ENCODE results near the gene MYO10. TPM values are rescaled to one million over a fixed set of nuclear protein-coding genes. Genes with fewer than 3 reads are reported as not detected.
A peak's percentile ranks its signal among the peaks of the same experiment; 100 is the strongest.

The MYO10 gene
- total RNA-seq, 2 experiments from 2014 or later, result 0.08 TPM; not detected in 1

- no peaks in the 10 kb centered on the region for H3K4me1 Mint-ChIP-seq
- H3K36me3 Mint-ChIP-seq (ENCODE audit: low read depth), result no peaks in the 10 kb centered on the region
- no peaks in the 10 kb centered on the region for H3K9me3 Mint-ChIP-seq
- no peak overlapping the region for H3K4me3 Mint-ChIP-seq
- CTCF ChIA-PET, result no interaction called here
- DNase-seq, result no peak
- no peak overlapping the region for H3K27ac Mint-ChIP-seq
- H3K27me3 Mint-ChIP-seq, result peaks cover 3% of the 10 kb centered on the region
- POLR2A ChIA-PET, result no interaction called here
Measured at GRCh38 chr5:16709691-16710433, 226.2 kb downstream of the MYO10 start.

- no peak overlapping the region for H3K27ac Mint-ChIP-seq
- CTCF ChIA-PET, result no interaction called here
- H3K27me3 Mint-ChIP-seq, result no peaks in the 10 kb centered on the region
- no peak overlapping the region for H3K4me3 Mint-ChIP-seq
- no peaks in the 10 kb centered on the region for H3K9me3 Mint-ChIP-seq
- no peaks in the 10 kb centered on the region for H3K4me1 Mint-ChIP-seq
- DNase-seq, result no peak
- no peaks in the 10 kb centered on the region for H3K36me3 Mint-ChIP-seq (ENCODE audit: low read depth)
- POLR2A ChIA-PET, result no interaction called here
Measured at GRCh38 chr5:16707869-16708192, 228.3 kb downstream of the MYO10 start.

GRCh38 chr5:16707168-16707868, 228.8 kb downstream of the MYO10 start:
- no peak for DNase-seq
- no peaks in the 10 kb centered on the region for H3K9me3 Mint-ChIP-seq
- no peak overlapping the region for H3K27ac Mint-ChIP-seq
- H3K4me3 Mint-ChIP-seq, result no peak overlapping the region
- ChIA-PET CTCF (no interaction called here), POLR2A (no interaction called here)
- H3K36me3 Mint-ChIP-seq (ENCODE audit: low read depth), result no peaks in the 10 kb centered on the region
- no peaks in the 10 kb centered on the region for H3K4me1 Mint-ChIP-seq
- H3K27me3 Mint-ChIP-seq, result no peaks in the 10 kb centered on the region

- no peaks in the 10 kb centered on the region for H3K36me3 Mint-ChIP-seq (ENCODE audit: low read depth)
- H3K27ac Mint-ChIP-seq, result no peak overlapping the region
- H3K9me3 Mint-ChIP-seq, result no peaks in the 10 kb centered on the region
- no peak overlapping the region for H3K4me3 Mint-ChIP-seq
- ChIA-PET CTCF (no interaction called here), POLR2A (no interaction called here)
- no peaks in the 10 kb centered on the region for H3K4me1 Mint-ChIP-seq
- no peaks in the 10 kb centered on the region for H3K27me3 Mint-ChIP-seq
- no peak for DNase-seq
Measured at GRCh38 chr5:16704945-16705344, 231.1 kb downstream of the MYO10 start.

- POLR2A ChIA-PET, result no interaction called here
- no peak overlapping the region for H3K27ac Mint-ChIP-seq
- no peak for DNase-seq
- CTCF ChIA-PET, result no interaction called here
- H3K4me3 Mint-ChIP-seq, result no peak overlapping the region
- H3K9me3 Mint-ChIP-seq, result no peaks in the 10 kb centered on the region
- H3K27me3 Mint-ChIP-seq, result no peaks in the 10 kb centered on the region
- H3K4me1 Mint-ChIP-seq, result no peaks in the 10 kb centered on the region
- H3K36me3 Mint-ChIP-seq (ENCODE audit: low read depth), result no peaks in the 10 kb centered on the region
Measured at GRCh38 chr5:16702964-16703363, 233.1 kb downstream of the MYO10 start.

- H3K9me3 Mint-ChIP-seq, result no peaks in the 10 kb centered on the region
- no peaks in the 10 kb centered on the region for H3K4me1 Mint-ChIP-seq
- no peaks in the 10 kb centered on the region for H3K36me3 Mint-ChIP-seq (ENCODE audit: low read depth)
- peaks cover 2% of the 10 kb centered on the region for H3K27me3 Mint-ChIP-seq
- ChIA-PET POLR2A (no interaction called here), CTCF (no interaction called here)
- no peak overlapping the region for H3K27ac Mint-ChIP-seq
- no peak for DNase-seq
- H3K4me3 Mint-ChIP-seq, result no peak overlapping the region
Measured at GRCh38 chr5:16701134-16702099, 234.7 kb downstream of the MYO10 start.

- Mint-ChIP-seq H3K9me3 (no peaks in the 10 kb centered on the region), H3K36me3 (ENCODE audit: low read depth) (no peaks in the 10 kb centered on the region), H3K4me3 (no peak overlapping the region), H3K4me1 (no peaks in the 10 kb centered on the region), H3K27ac (no peak overlapping the region), H3K27me3 (peaks cover 2% of the 10 kb centered on the region)
- ChIA-PET POLR2A (no interaction called here), CTCF (no interaction called here)
- no peak for DNase-seq
Measured at GRCh38 chr5:16700081-16700480, 236.0 kb downstream of the MYO10 start.

GRCh38 chr5:16695779-16696178, 240.3 kb downstream of the MYO10 start:
- H3K4me3 Mint-ChIP-seq, result no peak overlapping the region
- CTCF ChIA-PET, result interaction anchor here (0.6 kb wide), 1 partner anchor 43 kb away, joined by 3 read pairs; no protein-coding TSS in a partner anchor
- no peak overlapping the region for H3K27ac Mint-ChIP-seq
- H3K9me3 Mint-ChIP-seq, result no peaks in the 10 kb centered on the region
- H3K27me3 Mint-ChIP-seq, result peaks cover 2% of the 10 kb centered on the region
- POLR2A ChIA-PET, result no interaction called here
- H3K4me1 Mint-ChIP-seq, result no peaks in the 10 kb centered on the region
- H3K36me3 Mint-ChIP-seq (ENCODE audit: low read depth), result no peaks in the 10 kb centered on the region
- no peak for DNase-seq

- Mint-ChIP-seq H3K36me3 (ENCODE audit: low read depth) (no peaks in the 10 kb centered on the region), H3K27ac (no peak overlapping the region), H3K4me1 (no peaks in the 10 kb centered on the region), H3K27me3 (peaks cover 4% of the 10 kb centered on the region), H3K4me3 (no peak overlapping the region), H3K9me3 (no peaks in the 10 kb centered on the region)
- ChIA-PET POLR2A (no interaction called here), CTCF (no interaction called here)
- no peak for DNase-seq
Measured at GRCh38 chr5:16693879-16694278, 242.2 kb downstream of the MYO10 start.

GRCh38 chr5:16691731-16692130, 244.4 kb downstream of the MYO10 start:
- ChIA-PET POLR2A (no interaction called here), CTCF (interaction anchor here (0.6 to 0.7 kb wide), 2 partner anchors 19 to 93 kb away, joined by 3 to 5 read pairs; no protein-coding TSS in a partner anchor)
- no peak for DNase-seq
- Mint-ChIP-seq H3K27me3 (peaks cover 1% of the 10 kb centered on the region), H3K36me3 (ENCODE audit: low read depth) (no peaks in the 10 kb centered on the region), H3K27ac (no peak overlapping the region), H3K4me3 (no peak overlapping the region), H3K4me1 (no peaks in the 10 kb centered on the region), H3K9me3 (no peaks in the 10 kb centered on the region)

- H3K27me3 Mint-ChIP-seq, result peaks cover 1% of the 10 kb centered on the region
- CTCF ChIA-PET, result no interaction called here
- peak; percentile 35 for DNase-seq
- H3K27ac Mint-ChIP-seq, result no peak overlapping the region
- no peaks in the 10 kb centered on the region for H3K9me3 Mint-ChIP-seq
- H3K4me3 Mint-ChIP-seq, result no peak overlapping the region
- H3K4me1 Mint-ChIP-seq, result no peaks in the 10 kb centered on the region
- no peaks in the 10 kb centered on the region for H3K36me3 Mint-ChIP-seq (ENCODE audit: low read depth)
- POLR2A ChIA-PET, result no interaction called here
Measured at GRCh38 chr5:16690243-16690852, 245.7 kb downstream of the MYO10 start.

- Mint-ChIP-seq H3K36me3 (ENCODE audit: low read depth) (no peaks in the 10 kb centered on the region), H3K4me1 (no peaks in the 10 kb centered on the region), H3K4me3 (no peak overlapping the region), H3K9me3 (no peaks in the 10 kb centered on the region), H3K27ac (no peak overlapping the region), H3K27me3 (peaks cover 1% of the 10 kb centered on the region)
- ChIA-PET CTCF (no interaction called here), POLR2A (no interaction called here)
- no peak for DNase-seq
Measured at GRCh38 chr5:16687898-16688297, 248.2 kb downstream of the MYO10 start.

GRCh38 chr5:16685069-16685468, 251.0 kb downstream of the MYO10 start:
- ChIA-PET CTCF (no interaction called here), POLR2A (no interaction called here)
- H3K27ac Mint-ChIP-seq, result no peak overlapping the region
- no peaks in the 10 kb centered on the region for H3K9me3 Mint-ChIP-seq
- peaks cover 1% of the 10 kb centered on the region for H3K27me3 Mint-ChIP-seq
- no peaks in the 10 kb centered on the region for H3K4me1 Mint-ChIP-seq
- DNase-seq, result no peak
- H3K36me3 Mint-ChIP-seq (ENCODE audit: low read depth), result no peaks in the 10 kb centered on the region
- H3K4me3 Mint-ChIP-seq, result no peak overlapping the region
